Measurements from ENCODE around the gene TNNI3. TPM values are rescaled to one million over a fixed set of nuclear protein-coding genes. Genes with fewer than 3 reads are reported as not detected.
"Not testable (repeated sequence)": the region's sequence is repeated elsewhere in the genome, so short reads cannot be mapped to it uniquely, and the experiment has no call there.

The TNNI3 gene
- total RNA-seq, 2 experiments from 2014 or later = 0.32 TPM; not detected in 1

DNA sequence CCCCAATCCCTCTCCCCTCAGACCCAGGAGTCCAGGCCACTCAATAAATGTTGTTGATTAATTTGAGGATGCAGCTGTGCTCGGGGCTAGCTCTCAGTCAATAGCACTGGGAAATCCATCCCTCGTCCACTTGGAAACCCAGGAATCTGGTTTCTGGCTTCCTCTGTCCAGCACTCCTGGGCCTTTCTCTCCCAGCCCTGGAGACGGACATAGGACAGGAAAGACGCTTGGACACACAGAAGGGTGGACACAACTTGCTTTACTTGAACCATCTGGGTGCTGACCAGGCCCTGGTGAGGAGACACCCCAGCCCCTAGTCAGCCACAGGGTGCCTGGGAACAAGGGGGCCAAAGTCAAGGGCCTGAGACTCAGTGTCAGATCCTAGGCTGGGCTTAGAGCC lies 891 bp upstream of the TNNI3 start:
- no peak overlapping the region for H3K4me3 Mint-ChIP-seq
- intact Hi-C loops (cut with DNase I, micrococcal nuclease) = no loop called here
- H3K4me1 Mint-ChIP-seq = peaks cover 17% of the 10 kb centered on the region
- peaks cover 17% of the 10 kb centered on the region for H3K27me3 Mint-ChIP-seq
- ChIA-PET CTCF (interaction anchor here (0.9 to 1.8 kb wide), 4 partner anchors 16 to 69 kb away, joined by 3 to 9 read pairs (median 5); no protein-coding TSS in a partner anchor), POLR2A (no interaction called here)
- ATAC-seq (no peak), DNase-seq (no peak)
- no peaks in the 10 kb centered on the region for H3K36me3 Mint-ChIP-seq (ENCODE audit: low read depth)
- H3K9me3 Mint-ChIP-seq (ENCODE audit: low read depth) = no peaks in the 10 kb centered on the region
- no peak overlapping the region for H3K27ac Mint-ChIP-seq

DNA sequence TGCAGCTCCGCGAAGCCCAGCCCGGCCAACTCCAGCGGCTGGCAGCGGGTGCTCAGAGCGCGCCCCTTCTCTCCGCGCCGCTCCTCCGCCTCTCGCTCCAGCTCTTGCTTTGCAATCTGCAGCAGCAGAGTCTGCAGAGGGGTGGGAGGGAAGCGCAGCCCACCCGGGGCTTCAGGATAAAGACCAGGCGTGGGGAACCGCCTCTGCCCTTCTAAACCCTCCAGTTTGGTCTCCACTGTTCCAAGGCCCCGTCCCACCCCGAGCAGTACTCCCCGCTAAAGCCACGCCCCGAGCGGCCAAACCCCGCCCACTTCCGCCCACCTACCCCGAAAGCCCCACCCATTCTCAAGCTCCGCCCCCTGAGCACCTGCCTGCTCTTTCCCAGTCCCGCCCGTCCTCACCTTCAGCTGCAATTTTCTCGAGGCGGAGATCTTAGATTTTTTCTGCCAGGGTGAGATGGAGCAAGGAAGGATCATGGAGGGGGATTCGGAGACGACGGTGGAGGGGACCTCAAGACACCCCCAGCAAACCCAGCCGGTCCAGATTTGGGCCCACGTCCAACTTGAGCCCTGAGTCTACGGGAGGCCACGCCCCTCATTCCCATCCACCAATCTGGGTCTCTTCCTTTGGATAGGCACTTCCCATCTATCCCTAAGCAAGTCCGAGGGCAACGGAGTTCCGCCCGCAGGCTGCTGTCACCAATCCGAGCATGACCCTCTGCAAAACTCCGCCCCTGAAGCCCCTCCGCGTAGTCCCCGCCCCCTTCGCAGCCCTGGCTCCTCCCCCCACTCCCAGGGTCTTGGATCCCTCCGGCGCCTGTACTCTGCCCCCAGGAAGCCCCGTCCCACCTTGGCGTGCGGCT lies 1.1 kb downstream of the TNNI3 start:
- H3K4me1 Mint-ChIP-seq = peaks cover 25% of the 10 kb centered on the region
- ChIA-PET POLR2A (no interaction called here), CTCF (no interaction called here)
- H3K9me3 Mint-ChIP-seq (ENCODE audit: low read depth) = peaks cover 9% of the 10 kb centered on the region
- H3K27me3 Mint-ChIP-seq = peaks cover 17% of the 10 kb centered on the region
- no peak overlapping the region for H3K4me3 Mint-ChIP-seq
- peak; percentile 68 for DNase-seq
- intact Hi-C loops (cut with DNase I, micrococcal nuclease) = no loop called here
- ATAC-seq = peak; percentile 35
- peaks cover 4% of the 10 kb centered on the region for H3K36me3 Mint-ChIP-seq (ENCODE audit: low read depth)
- H3K27ac Mint-ChIP-seq = no peak overlapping the region

DNA sequence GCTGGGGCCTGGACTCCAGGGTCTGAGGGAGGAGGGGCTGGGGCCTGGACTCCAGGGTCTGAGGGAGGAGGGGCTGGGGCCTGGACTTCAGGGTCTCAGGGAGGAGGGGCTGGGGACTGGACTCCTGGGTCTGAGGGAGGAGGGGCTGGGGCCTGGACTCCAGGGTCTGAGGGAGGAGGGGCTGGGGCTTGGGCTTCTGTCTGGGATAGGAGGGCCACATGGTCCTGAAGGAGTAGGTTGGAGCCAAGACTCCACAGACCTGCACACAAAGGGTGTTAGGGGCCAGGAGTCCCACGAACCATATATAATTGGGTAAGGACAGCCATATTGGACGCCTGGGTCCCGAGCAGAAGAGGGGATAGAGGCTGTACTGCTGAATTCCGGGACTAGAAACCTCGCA lies 1.7 kb downstream of the TNNI3 start:
- ATAC-seq; H3K36me3 Mint-ChIP-seq (ENCODE audit: low read depth); H3K27ac Mint-ChIP-seq; POLR2A ChIA-PET; intact Hi-C loops (cut with DNase I, micrococcal nuclease); DNase-seq; H3K4me3 Mint-ChIP-seq; CTCF ChIA-PET: not testable (repeated sequence)
- Mint-ChIP-seq H3K27me3 (peaks cover 17% of the 10 kb centered on the region), H3K4me1 (peaks cover 25% of the 10 kb centered on the region), H3K9me3 (ENCODE audit: low read depth) (peaks cover 11% of the 10 kb centered on the region)

DNA sequence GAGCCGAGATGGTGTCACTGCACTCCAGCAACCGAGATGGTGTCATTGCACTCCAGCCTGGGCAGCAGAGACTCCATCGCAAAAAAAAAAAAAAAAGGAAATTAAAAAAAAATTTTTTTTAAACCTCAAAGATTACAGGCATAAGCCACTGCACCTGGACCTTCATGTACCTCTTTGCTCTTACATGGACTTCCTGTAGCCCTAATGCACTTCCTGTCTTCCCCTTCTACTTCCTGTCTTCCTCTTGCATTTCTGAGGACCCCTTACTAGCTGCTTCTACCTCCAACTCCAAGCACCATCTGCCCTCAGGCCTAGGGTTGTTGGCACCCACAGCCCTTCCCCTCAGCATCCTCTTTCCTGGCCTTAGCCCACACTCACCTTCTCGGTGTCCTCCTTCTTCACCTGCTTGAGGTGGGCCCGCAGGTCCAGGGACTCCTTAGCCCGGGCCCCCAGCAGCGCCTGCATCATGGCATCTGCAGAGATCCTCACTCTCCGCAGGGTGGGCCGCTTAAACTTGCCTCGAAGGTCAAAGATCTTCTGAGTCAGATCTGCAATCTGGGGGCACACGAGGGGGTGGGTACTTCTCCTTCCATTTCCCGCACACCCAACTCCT lies 3.8 kb downstream of the TNNI3 start:
- Mint-ChIP-seq H3K27ac (no peak overlapping the region), H3K9me3 (ENCODE audit: low read depth) (peaks cover 11% of the 10 kb centered on the region), H3K4me3 (no peak overlapping the region), H3K36me3 (ENCODE audit: low read depth) (peaks cover 4% of the 10 kb centered on the region), H3K4me1 (peaks cover 20% of the 10 kb centered on the region), H3K27me3 (peaks cover 7% of the 10 kb centered on the region)
- POLR2A ChIA-PET = interaction anchor here (0.7 kb wide), 1 partner anchor 63 kb away, joined by 7 read pairs; no protein-coding TSS in a partner anchor
- ATAC-seq (no peak), DNase-seq (no peak)
- CTCF ChIA-PET = interaction anchor here (0.6 to 1.9 kb wide), 2 partner anchors 13 to 357 kb away, joined by 3 to 6 read pairs; partner anchors contain the start of gene DNAAF3
- intact Hi-C loops (cut with DNase I, micrococcal nuclease) = no loop called here

DNA sequence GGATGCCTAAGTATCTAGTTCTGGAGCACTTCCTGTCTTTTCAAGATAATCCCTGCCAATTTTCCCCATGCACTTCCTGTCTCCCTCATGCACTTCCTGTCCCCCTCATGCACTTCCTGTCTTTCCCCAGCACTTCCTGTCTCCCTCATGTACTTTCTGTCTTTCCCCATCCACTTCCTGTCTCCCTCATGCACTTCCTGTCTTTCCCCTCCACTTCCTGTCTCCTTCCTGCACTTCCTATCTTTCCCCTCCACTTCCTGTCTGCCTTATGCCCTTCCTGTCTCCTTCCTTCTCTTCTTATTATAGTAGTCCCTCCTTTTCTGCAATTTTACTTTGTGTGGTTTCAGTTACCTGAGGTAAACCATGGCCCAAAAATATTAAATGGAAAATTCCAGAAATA lies 5.5 kb downstream of the TNNI3 start:
- POLR2A ChIA-PET = interaction anchor here (0.6 kb wide), 1 partner anchor 116 kb away, joined by 3 read pairs; no protein-coding TSS in a partner anchor
- Mint-ChIP-seq H3K27me3 (peaks cover 9% of the 10 kb centered on the region), H3K4me1 (peaks cover 20% of the 10 kb centered on the region), H3K27ac (peak overlapping the region; percentile 82), H3K36me3 (ENCODE audit: low read depth) (peaks cover 4% of the 10 kb centered on the region), H3K9me3 (ENCODE audit: low read depth) (peaks cover 11% of the 10 kb centered on the region), H3K4me3 (no peak overlapping the region)
- DNase-seq (no peak), ATAC-seq (no peak)
- CTCF ChIA-PET = interaction anchor here (2.0 kb wide), 1 partner anchor 10 kb away, joined by 4 read pairs; no protein-coding TSS in a partner anchor
- intact Hi-C loops (cut with DNase I, micrococcal nuclease) = no loop called here

DNA sequence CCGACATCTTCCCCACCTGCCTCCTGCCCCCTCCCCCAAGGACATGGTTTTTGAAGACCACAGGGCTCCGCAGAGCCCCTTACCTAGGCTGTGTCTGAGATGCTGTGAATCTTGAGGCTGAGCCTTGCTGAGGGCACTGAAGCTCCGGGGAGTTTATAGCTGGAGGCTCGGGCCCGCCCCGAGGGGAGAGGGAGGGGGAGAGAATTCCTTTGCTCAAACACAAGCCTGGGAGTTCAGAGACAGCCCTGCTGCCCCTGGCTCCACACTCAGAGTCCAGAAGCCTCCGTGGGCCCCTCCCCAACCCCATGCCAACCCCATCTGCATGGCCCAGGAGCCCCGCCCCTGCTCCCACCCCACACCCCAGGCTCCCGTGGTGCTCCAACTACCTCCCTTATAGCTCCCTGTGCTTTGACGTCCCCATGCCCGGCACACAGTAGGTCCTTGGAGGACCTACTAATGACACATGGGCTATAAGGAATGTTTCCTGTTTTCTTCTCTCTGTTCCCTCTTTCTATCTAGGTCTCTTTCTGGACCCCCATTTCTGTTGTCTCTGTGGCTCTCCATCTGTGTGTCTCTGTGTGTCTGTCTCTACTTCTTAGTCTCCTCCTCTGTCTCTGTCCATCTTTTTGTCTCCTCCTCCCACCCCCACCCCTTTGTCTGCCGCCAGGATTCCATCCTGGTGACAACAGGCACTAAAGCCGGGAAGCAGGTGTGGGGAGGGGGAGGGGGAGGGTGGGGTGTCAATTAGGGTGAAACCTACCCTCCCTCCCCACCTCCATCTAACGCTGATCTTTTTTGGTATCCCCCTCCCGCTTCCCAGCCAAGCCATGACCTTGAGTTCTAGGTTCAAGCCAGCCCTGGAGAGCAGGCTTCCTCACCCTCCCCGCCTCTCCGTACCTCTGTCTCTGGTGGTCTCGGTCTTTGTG lies 8.2 kb downstream of the TNNI3 start, which contains the start of gene TNNT1:
Gene TNNT1, minus strand, starts transcription at position 129 of the 926 bp plus-strand sequence. CDS start 2,049 bp downstream, outside the sequence.
- CTCF ChIA-PET = interaction anchor here (0.6 kb wide), 2 partner anchors 11 to 130 kb away, joined by 3 read pairs; partner anchors contain the start of gene HSPBP1
- intact Hi-C loops (cut with DNase I, micrococcal nuclease) = loop anchor here in 1 of 2 experiments (10.0 kb wide), 1 partner anchor 355 kb away; no protein-coding TSS in a partner anchor
- Mint-ChIP-seq H3K4me1 (peaks cover 17% of the 10 kb centered on the region), H3K9me3 (ENCODE audit: low read depth) (peaks cover 11% of the 10 kb centered on the region), H3K4me3 (no peak within 1 kb of the TSS), H3K36me3 (ENCODE audit: low read depth) (peaks cover 4% of the 10 kb centered on the region), H3K27ac (no peak within 1 kb of the TSS), H3K27me3 (peaks cover 15% of the 10 kb centered on the region)
- ATAC-seq (no peak), DNase-seq (no peak)
- POLR2A ChIA-PET = no interaction called here

DNA sequence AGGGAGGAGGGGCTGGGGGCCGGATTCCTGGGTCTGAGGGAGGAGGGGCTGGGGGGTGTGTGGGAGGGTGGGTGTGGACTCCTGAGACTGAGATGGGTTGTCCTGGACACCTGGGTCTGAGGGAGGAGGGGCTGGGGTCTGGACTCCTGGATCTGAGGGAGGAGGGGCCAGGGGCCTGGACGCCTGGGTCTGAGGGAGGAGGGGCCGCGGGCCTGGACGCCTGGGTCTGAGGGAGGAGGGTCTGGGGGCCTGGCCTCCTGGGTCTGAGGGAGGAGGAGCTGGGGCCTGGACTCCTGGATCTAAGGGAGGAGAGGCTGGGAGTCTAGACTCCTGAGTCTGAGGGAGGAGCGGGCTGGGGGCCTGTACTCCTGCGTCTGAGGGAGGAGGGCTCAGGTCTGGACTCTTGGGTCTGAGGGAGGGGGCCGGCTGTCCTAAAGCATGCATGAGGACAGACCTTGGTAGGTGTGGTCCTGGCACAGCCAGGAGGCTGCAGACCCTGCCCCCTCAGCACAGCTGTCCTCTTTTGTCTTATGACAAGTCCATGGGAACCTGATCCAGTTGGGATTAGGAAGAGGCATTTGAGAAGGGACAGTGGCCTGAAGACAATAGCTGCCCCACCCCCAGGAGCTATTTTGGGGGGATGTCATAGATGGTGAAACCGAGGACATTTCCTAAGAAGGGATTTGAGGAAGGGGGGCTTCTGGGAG lies 9.8 kb downstream of the TNNI3 start:
- ChIA-PET POLR2A (no interaction called here), CTCF (interaction anchor here (0.5 kb wide), 1 partner anchor 13 kb away, joined by 3 read pairs; no protein-coding TSS in a partner anchor)
- H3K4me3 Mint-ChIP-seq = no peak overlapping the region
- no peak overlapping the region for H3K27ac Mint-ChIP-seq
- peaks cover 10% of the 10 kb centered on the region for H3K4me1 Mint-ChIP-seq
- intact Hi-C loops (cut with DNase I, micrococcal nuclease) = loop anchor here in 1 of 2 experiments (10.0 kb wide), 1 partner anchor 357 kb away; no protein-coding TSS in a partner anchor
- H3K27me3 Mint-ChIP-seq = peaks cover 19% of the 10 kb centered on the region
- H3K9me3 Mint-ChIP-seq (ENCODE audit: low read depth) = peaks cover 11% of the 10 kb centered on the region
- no peak for ATAC-seq
- H3K36me3 Mint-ChIP-seq (ENCODE audit: low read depth) = peaks cover 4% of the 10 kb centered on the region
- no peak for DNase-seq

DNA sequence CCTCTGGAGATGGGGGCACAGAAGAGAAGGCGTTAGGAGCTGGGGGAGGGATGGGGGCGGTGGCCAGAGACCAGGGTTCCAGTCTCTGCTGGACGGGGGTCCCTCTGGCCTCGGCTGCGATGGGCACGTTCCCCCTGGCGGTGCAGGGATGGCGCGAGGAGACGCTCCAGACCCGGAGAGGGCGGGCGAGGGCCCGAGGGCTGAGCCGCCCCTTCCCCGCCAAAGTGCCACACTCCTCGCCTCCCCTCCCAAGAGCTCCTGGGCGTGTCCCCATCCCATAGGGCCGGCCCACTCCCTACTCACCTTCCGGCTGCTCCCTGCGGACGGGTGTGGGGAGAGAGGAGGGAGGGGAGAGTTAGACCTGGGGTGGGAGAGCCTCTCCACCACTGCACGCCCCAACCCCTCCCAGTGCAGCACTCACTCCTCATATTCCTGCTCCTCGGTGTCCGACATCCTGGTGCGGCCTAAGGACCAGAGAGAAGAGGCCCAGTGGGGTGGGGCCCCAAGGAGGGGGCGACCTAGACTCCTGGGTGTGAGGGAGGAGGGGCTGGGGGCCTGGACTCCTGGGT lies 10.7 kb downstream of the TNNI3 start:
- no peak overlapping the region for H3K4me3 Mint-ChIP-seq
- ChIA-PET POLR2A (no interaction called here), CTCF (interaction anchor here (0.5 to 1.2 kb wide), 3 partner anchors 13 to 570 kb away, joined by 3 to 5 read pairs (median 4); no protein-coding TSS in a partner anchor)
- peaks cover 4% of the 10 kb centered on the region for H3K4me1 Mint-ChIP-seq
- peaks cover 20% of the 10 kb centered on the region for H3K27me3 Mint-ChIP-seq
- intact Hi-C loops (cut with DNase I, micrococcal nuclease) = loop anchor here (1.0 to 10.0 kb wide), 2 partner anchors 272 to 358 kb away; no protein-coding TSS in a partner anchor
- peaks cover 6% of the 10 kb centered on the region for H3K9me3 Mint-ChIP-seq (ENCODE audit: low read depth)
- peak; percentile 49 for ATAC-seq
- H3K27ac Mint-ChIP-seq = no peak overlapping the region
- no peak for DNase-seq
- peaks cover under 1% of the 10 kb centered on the region for H3K36me3 Mint-ChIP-seq (ENCODE audit: low read depth)

DNA sequence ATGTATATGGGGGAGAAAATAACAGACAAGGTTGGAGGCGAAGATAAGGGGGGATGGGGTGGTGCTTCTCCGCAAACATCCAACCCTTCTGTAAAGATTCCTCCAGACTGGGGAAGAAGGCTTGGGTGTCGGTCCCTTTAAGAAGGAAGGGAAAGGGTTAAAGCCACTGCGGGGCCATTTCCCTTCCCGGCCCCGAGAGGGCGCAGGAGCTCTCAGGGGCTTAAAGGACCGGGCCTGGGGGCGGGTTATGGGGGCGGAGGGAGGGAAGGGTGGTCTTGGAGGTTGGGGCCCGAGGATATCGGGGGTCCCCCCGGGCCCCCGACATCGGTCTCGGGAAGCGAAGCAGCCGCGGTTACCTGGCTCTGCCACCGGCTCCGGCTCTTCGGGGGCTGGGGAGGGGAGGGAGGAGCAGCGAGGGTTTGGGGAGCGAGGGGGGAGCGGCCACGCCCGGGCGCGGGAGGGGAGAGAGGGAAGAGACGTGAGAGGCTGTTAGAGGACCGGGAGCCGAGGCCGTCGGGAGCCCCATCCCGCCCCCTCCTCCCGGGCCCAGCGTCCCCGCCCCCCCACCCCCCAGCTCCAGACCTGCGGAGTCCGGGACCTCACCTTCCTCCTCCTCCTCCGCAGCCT lies 11.3 kb downstream of the TNNI3 start:
- no peaks in the 10 kb centered on the region for H3K9me3 Mint-ChIP-seq (ENCODE audit: low read depth)
- ChIA-PET CTCF (interaction anchor here (0.6 to 1.2 kb wide), 3 partner anchors 14 to 570 kb away, joined by 3 to 5 read pairs (median 3); no protein-coding TSS in a partner anchor), POLR2A (no interaction called here)

More for the DNA sequence above, 11.3 kb downstream of the TNNI3 start:
- H3K27ac Mint-ChIP-seq = no peak overlapping the region
- H3K4me3 Mint-ChIP-seq = no peak overlapping the region
- H3K36me3 Mint-ChIP-seq (ENCODE audit: low read depth) = no peaks in the 10 kb centered on the region
- peaks cover 23% of the 10 kb centered on the region for H3K27me3 Mint-ChIP-seq
- intact Hi-C loops (cut with DNase I, micrococcal nuclease) = loop anchor here (1.0 to 10.0 kb wide), 2 partner anchors 272 to 359 kb away; no protein-coding TSS in a partner anchor
- DNase-seq (peak; percentile 59), ATAC-seq (peak; percentile 23)
- peaks cover 2% of the 10 kb centered on the region for H3K4me1 Mint-ChIP-seq

All from activated CD4-positive, alpha-beta T cell treated with anti-CD3 and anti-CD28 coated beads for 36 hours (primary cell).